ENCODE measurements around the gene CFAP141.
"Not testable (repeated sequence)": the region's sequence is repeated elsewhere in the genome, so short reads cannot be mapped to it uniquely, and the experiment has no call there.

The CFAP141 gene

DNA sequence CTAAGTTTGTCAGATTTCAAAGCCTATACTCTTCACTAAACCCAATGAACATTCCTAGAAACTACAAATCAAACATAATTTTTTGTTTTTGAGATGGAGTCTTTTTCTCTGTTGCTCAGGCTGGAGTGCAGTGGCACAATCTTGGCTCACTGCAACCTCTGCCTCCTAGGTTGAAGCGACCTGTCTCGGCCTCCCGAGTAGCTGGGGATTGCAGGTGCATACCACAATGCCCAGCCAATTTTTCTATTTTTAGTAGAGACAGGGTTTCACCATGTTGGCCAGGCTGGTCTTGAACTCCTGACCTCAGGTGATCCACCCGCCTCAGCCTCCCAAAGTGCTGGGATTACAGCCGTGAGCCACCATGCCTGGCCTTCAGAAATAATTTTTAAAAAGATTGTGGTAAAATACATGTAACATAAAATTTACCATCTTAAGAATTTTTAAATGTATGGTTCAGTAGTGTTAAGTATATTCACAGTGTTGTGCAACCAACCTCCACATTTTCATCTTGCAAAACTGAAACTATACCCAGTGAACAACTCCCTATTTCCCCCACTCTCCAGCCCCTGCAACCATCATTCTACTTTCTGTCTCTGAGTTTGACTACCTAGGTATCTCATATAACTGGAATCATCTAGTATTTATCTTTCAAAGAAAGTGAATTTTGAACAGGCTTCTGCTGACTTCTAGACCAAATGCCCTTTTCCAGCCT, 2.7 kb upstream of the CFAP141 start:
- no peak for DNase-seq (ENCODE audit: low read depth in 2 of 2)

DNA sequence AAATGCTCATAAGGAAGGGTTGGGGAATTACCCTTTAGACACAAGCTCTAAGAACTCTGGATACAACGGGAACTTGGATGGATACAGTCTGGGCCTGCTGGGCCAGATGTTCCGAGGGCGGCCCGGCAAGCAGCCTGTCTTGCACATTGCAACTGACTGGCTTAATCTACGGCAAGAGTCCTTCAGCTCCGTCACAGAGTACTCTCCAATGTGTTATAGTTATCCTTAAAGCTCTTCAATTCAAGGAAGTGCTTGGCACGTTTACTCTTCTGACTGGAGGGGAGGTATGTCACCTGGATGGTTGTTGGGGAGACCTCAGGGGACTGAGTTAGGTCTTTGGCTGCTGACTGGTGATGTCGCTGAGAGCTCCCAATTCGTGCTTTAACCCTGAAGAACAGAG, 1.1 kb upstream of the CFAP141 start:
- no peak for DNase-seq (ENCODE audit: low read depth in 2 of 2)

DNA sequence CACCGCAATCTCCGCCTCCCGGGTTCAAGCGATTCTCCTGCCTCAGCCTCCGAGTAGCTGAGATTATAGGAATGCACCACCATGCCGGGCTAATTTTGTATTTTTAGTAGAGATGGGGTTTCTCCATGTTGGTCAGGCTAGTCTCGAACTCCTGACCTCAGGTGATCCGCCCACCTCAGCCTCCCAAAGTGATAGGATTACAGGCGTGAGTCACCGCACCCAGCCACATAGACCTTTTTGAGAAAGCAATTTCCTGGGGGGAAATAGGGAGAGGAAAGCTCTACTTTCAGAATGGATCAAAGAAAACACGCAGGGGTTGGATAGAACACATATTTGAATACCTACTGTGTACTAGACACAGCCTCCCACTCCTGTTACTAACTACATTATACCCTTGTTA, 355 bp downstream of the CFAP141 start:
- not testable (repeated sequence) for DNase-seq (ENCODE audit: low read depth in 2 of 2)

DNA sequence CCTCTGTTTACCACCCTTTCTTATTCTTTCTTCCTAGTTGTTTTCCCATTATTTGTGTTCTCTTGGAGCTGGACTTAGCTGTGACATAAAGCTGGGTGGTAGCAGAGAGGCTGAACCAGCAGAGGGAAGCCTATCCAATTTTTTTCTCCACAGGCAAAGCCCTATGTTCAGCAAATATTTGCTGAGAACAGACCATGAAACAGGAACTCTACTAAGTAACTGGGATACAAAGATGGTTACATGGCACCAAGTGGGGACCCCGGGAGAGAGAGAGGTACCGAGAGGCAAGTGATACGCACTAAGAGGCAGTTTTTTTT, 6.6 kb downstream of the CFAP141 start:
- no peak for DNase-seq (ENCODE audit: low read depth in 2 of 2)

DNA sequence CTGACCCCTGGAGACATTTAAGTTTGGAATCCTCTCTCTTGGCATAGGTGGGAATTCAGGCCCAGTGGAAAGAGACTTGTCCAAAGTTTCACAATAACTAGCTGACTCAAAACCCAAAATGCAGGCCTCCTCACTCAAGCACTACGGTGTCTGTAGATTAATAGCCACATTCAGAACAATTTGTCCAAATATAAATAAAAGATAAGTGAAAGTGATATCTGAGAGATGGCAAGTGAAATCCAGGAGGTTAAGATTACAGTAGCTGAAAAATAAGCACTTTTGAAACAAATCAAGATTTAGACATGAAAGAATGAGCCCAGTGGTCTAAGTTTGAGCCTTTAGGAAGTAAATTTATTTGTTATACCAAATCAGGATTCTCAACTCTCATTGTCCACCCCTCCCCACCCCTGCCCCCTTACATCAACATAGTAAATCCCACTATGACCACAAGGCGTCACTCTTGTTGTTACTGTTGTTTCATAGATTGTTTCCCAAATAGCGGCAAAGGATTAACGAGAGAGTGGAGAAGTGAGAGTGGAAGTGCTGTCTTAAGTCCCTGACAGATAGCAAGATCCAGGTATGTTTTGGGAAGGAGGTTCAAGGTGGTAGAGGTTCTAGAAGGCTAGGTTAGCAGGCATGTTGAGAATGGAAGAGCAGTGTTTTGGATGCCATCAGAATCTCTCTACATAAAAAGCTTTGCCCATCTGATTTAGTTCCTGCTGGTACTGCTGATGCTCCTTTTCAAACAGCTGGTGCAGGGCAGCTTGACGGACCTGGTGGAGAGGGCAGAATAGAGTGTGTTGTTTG, 7.2 kb downstream of the CFAP141 start:
- no peak for DNase-seq (ENCODE audit: low read depth in 2 of 2)

DNA sequence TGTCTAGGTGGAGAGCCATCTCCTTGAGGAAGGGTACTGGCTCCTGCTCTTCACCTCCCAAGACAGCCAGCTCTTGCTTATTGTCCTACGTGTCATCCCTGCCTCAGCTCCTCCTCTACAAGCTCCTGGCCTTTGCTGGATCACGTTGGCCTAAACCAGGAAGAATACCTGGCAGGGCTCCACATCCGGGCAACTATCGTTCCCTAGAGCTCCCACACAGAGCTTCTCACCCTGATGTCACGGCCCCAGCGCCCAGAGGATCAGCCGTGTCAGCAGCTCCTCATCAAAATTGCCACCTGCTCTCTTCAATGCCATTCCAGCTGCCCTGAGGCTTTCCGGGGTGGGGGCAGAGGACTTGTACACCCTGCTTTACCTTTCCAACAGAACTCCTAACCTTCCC, 12.3 kb downstream of the CFAP141 start:
- no peak for DNase-seq (ENCODE audit: low read depth in 2 of 2)

DNA sequence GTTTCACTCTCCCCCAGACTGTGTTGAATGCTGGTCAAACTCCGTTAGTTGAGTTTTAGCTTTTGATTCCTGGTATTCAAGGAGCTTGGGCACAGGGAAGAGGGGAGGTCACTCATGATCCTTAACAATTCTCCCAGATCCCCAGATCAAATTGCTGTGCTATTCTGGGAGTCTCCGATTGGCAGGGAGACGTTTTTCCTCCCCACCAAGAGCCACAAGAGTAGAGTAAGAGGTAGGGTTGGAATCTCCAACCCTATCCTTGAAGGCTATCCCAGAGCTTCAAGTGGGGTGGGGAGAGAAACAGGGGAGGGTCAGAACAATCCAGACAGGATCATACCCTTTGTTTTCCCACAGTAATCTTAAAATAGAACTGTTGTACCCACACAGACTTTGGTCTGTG, 13.7 kb downstream of the CFAP141 start:
- DNase-seq (ENCODE audit: low read depth in 2 of 2), result no peak

DNA sequence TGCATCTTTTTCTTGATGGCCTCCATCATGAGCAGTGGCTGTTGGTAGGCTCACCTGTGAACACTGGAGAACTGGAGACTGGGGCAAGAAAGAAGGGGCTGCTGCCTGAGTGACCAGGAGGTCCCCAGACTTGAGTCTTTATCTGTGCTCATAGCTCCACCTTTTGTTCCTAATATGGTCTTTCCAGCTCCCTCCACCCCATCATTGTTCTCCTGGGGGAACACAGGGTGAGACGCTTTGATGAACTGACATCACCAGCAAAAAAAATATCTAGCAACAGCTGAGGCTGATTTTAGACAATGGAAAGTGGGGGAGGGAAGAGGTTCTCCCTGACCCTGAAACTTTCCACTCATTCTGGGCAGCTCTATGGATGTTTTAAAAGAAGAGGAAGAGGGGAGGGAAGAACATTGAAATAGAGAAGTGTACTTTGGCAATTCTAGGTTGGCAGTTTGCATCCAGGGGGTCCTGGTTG, 14.1 kb downstream of the CFAP141 start, which contains the start of gene TPM3:
Gene TPM3 (minus strand): TSS at position 111 of the 472 bp plus-strand sequence. CDS start 82 bp downstream, at position 29.
- DNase-seq (ENCODE audit: low read depth in 2 of 2), result no peak

DNA sequence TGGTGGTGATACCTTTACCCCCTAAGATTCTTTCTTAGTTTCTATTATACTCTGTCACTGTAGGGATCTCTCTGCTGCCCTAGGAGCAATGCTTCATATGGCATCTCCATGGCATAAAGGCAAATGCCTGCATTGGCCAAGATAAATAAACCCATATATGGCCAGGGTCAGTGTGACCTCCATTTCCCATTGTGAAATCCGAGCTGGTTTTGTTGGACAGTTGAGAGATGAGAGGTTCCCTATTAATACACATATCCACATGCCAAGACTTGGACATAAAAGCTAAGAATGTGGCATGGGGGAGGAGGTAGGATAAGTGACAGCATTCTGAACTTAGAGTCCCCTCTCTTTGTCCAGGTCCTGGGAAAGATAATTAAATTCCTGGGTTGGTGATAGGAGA, 15.6 kb downstream of the CFAP141 start:
- DNase-seq (ENCODE audit: low read depth in 2 of 2), result no peak

DNA sequence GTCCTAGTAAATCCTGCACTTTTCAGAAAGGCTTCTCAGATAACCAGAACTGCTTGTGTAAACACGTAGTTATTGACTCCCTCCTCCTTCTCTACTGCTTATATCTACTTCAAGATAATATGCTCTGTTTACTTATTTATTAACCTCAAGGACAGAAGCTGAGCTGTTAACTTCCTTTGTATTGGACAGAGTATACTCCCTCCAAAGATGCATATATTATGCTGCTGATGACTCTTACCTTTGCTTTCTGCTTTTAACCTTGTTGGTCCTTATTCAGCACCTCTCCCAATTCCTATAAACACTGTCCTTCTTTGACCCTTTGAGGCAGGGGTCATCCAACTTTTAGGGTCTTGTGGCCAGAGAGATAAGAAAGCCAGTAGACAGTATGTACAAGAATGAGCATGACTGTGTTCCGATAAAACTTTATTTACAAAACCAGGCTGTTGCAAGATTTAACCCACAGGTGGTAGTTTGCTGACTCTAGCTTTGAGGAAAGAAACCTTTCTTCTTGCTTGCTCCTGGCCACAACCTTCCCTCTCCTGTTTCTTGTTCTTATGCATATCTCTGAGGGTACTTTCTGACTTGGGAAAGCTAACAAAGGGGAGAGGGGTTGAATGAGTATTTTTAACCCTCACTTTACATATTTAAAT, 19.2 kb downstream of the CFAP141 start:
- no peak for DNase-seq (ENCODE audit: low read depth in 2 of 2)

DNA sequence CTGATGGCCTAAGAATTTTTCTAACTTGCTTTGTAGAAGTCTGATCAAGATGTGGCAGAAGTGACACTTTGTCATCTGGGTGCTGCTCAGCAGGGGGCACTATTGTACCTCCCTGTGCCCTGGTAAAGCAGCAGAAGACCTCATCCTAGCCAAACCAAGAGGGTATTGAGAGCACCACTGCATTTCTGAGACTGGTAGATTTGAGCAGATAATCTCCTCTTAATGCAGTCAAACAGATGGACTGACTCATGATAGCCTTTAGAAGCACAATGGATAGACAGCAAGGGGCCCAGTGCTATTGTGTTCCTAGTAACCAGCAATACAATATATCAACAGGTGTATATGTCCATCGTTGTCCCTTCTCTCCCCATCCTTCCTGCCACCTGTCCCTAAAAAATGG, 20.0 kb downstream of the CFAP141 start:
- DNase-seq (ENCODE audit: low read depth in 2 of 2), result peak; percentile 52 to 67

DNA sequence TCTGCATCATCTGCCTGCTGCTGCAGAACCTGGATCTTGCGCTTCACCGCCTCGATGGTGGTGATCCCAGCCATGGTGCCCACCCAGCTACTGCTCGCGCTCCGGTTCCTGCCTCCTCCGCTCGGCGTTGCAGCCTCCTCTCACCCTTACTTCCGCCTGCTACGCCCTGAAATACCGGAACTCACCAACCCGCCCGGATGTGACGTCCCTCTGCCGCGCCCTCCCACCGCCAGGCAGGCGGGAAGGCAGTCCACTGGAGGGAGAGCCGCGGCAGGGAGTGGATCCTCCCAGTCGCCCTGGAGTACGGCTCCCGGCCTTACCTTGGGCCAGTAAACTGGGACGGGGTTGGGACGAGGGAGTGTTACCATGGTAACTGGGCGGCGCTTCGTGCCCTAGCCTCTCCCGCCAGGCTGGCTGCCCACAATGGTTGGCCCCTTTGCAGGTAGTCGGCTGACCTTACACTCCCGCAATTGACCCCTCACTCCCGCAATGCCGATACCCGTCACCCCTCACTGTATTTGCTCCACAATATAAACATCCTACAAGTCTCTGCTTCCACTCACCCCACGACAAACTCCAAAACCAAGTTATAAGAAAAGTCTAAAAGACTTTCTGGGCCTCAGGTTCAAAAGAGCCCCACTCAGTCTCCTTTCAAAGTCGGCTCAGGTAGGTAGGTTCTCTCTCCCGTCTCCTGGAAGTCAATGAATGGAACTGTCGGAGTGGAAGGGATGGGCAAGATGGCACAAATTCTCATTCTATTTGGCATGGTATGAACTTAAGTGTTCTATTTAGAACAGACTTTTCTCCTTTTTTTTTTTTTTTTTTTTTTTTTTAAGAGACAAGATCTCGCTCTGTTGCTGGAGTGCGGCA, 22.9 kb downstream of the CFAP141 start:
- DNase-seq (ENCODE audit: low read depth in 2 of 2), result peak; percentile 94 to 95

DNA sequence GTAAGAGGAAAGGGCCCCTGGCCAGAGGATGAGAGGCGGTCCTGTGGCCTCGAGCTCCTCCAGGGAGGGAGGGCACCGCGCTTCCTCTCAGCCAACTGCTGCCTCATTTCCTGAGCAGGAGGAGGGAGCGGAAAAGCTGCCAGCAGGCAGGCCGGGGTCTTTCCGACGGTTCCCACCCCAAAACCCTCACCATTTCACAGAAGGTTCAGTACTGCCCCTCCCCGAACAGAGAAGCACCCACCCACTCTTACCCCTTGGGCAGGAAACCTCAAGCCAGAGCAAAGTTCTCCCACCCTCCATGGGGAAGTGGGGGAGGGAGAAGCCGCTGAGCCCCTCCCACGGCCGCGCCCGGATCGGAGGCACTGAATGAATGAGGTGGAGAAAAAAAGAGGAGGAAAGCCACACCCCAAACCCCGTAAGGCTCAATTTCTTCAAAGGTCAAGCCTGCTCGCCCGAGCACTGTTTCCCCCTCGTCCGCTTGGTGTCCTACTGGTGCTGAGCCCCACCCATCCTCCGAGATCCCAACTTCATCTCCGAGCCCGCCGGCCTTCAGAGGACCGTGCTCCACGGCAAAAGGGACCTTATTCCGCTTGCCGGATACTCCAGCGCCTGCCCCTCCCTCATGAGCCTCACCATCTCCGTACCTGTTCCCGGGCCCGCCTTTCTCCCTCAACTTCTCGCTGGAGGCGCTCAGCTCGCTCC, 23.6 kb downstream of the CFAP141 start:
- DNase-seq (ENCODE audit: low read depth in 2 of 2), result peak; percentile 76 to 78

DNA sequence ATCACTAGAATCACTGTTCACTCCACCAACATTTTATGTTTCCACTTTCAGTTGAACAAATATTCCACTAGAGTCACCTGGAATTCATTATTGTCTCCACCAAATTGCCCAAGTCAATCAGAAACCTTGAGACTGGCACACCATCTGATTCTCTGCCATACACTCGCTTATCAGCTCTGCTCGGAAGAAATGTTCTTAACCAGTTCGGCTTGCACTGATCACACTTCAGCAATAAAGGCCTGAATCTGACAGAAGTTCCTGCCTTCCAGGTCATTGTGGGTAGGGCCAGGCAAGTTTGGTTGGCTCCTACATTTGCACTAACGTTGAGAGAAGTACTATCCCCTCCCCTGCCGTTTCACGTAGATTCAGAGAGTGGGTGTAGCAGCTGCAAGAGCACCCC, 24.2 kb downstream of the CFAP141 start:
- DNase-seq (ENCODE audit: low read depth in 2 of 2), result no peak

DNA sequence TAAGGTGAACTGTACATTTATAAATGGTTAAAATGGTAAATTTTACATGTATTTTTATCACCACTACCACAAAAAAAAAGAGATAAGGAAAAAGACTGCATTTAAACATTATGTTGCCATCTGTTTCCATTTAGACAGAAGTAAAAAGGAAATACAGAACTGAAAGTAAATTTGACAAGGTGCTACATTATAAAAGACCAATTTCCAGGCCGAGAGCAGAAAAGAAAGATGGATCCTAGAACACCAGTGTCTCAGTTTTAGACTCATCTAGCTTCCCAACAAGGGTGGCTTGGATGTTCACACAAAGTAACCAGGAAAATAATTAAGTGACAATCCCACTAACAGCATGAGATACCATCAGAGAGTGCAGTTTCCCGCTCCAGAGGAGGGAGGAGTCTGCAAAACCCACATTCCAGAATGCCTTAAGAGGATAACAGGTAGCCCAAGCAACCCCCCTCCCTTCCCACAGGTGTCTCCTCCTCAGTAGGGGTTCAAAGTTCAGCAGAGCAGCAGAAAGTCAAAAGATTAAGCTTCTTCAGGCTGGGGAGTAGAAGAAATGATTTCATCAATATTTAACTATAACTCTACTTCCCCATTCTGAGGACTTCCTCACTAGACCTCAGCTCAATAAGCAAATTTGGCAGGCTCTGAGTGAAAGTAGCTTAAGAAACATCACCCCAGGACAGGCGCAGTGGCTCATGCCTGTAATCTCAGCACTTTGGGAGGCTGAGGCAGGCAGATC, 26.0 kb downstream of the CFAP141 start:
- DNase-seq (ENCODE audit: low read depth in 2 of 2), result no peak

DNA sequence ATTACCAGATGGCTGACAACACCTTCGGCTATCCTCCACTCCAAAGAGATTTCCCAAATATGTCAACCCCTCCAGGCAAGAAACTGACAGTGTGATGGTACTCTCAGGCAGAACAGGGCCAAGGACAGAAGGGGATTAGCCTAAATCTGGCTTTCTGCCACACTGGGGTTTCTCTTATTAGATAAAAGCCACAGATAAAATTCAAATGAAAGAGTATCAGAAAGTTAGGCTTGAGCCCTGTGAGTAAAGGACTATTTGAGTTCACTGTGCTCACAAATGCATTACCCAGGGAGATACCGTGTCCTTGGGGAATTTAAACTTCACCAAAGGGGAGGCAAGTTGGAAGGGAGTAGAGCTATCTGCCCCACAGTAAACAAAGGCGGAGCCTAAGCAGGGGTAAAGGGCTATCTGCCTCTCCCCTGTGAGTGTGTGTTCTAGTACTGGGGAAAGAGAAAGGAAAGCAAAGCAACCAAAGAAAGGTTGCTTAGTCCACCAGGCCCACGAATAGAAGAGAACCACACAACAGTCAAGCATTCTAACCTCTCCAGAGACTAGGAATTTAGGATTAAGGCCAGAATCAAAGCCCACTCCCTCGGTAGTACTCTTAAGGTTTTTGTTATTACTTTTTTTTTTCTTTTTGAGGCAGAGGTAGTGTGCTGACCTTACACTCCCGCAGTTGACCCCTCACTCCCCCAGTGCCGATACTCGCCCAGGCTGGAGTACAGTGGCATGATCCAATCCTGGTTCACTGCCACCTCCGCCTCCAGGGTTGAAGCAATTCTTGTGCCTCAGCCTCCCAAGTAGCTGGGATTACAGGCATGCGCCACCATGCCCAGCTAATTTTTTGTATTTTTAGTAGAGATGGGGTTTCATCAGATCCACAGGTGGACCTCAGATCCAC, 27.0 kb downstream of the CFAP141 start:
- no peak for DNase-seq (ENCODE audit: low read depth in 2 of 2)

DNA sequence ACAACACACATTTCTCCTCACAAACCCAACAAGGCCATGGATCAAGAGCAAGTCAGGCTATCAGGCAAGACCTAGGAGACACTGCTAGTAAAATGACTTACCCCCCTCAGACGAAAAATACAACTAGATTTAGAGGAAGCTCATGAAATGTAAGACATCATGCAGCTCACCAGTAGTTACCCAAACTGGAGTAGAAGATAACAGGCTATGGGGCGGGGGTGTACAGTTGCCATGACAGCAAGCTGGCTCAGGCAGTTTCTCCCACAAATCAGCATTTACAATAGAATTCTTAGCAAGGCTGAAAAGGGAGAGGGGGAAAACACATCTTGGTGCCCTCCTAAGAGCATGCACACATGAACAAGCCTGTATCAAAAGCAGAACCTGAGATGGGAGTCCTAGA, 28.1 kb downstream of the CFAP141 start:
- no peak for DNase-seq (ENCODE audit: low read depth in 2 of 2)

DNA sequence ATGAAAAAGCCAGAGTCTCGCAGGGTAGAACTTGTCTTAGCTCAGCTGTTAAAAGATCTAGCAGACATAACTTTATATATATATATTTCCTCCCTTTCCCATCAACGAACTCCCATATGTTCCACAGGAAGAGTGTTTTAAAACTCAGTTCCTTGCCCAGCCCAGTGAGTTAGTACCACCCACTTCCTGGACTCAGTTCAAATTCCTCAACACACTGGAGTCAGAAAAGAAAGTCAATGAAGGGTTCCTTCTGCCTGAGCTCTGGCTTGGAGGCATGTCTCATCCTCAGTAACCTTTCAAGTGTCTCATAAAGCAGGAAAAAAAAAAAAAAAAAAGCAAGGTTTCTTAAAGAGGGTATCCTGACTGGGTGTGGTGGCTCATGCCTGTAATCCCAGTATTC, 29.8 kb downstream of the CFAP141 start:
- no peak for DNase-seq (ENCODE audit: low read depth in 2 of 2)

DNA sequence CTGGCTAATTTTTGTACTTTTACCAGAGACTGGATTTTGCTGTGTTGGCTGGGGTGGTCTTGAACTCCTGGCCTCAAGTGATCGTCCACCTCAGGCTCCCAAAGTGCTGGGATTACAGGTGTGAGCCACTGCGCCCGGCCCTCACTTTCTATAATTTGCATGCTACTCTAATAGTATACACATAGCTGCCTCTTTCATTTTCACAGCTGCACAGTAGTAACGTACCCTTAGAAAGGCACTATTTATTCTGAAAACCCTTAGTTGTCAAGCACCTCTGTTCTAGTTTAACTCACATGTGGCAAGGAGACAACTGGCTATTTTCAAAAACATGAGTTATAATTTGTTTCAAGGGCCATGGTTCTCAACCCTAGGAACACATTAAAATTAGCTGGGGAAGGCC, 31.5 kb downstream of the CFAP141 start:
- DNase-seq (ENCODE audit: low read depth in 2 of 2), result no peak
